Measurements from ENCODE around the gene RTRAF.

RTRAF gene

GRCh38 chr14:51993285-51993920 is 4.1 kb downstream of the RTRAF start:
- no peak for DNase-seq (ENCODE audit: low read depth in 2 of 2)

GRCh38 chr14:51996148-51996746 is 6.9 kb downstream of the RTRAF start:
- DNase-seq (ENCODE audit: low read depth in 2 of 2), result no peak

GRCh38 chr14:51998348-51998747 is 9.0 kb downstream of the RTRAF start:
- no peak for DNase-seq (ENCODE audit: low read depth in 2 of 2)

- no peak for DNase-seq (ENCODE audit: low read depth in 2 of 2)
These were observed 9.7 kb downstream of the RTRAF start for GRCh38 chr14:51999084-51999483.

- DNase-seq (ENCODE audit: low read depth in 2 of 2), result no peak
These were observed 10.8 kb downstream of the RTRAF start for GRCh38 chr14:52000019-52000582.

- DNase-seq (ENCODE audit: low read depth in 2 of 2), result no peak
These were observed 11.3 kb downstream of the RTRAF start for GRCh38 chr14:52000696-52001095.

GRCh38 chr14:52002542-52002941 is 13.2 kb downstream of the RTRAF start:
- no peak for DNase-seq (ENCODE audit: low read depth in 2 of 2)

- no peak for DNase-seq (ENCODE audit: low read depth in 2 of 2)
These were observed 14.0 kb downstream of the RTRAF start for GRCh38 chr14:52003324-52003723.

GRCh38 chr14:52005625-52006024 is 16.3 kb downstream of the RTRAF start:
- DNase-seq (ENCODE audit: low read depth in 2 of 2), result no peak

GRCh38 chr14:52006361-52006760 is 17.0 kb downstream of the RTRAF start:
- DNase-seq (ENCODE audit: low read depth in 2 of 2), result no peak

- DNase-seq (ENCODE audit: low read depth in 2 of 2), result no peak
These were observed 17.9 kb downstream of the RTRAF start for GRCh38 chr14:52007211-52007610.

GRCh38 chr14:52007637-52008036 is 18.3 kb downstream of the RTRAF start:
- no peak for DNase-seq (ENCODE audit: low read depth in 2 of 2)

GRCh38 chr14:52008136-52008535 is 18.8 kb downstream of the RTRAF start:
- no peak for DNase-seq (ENCODE audit: low read depth in 2 of 2)

GRCh38 chr14:52010173-52010693 is 20.9 kb downstream of the RTRAF start:
- DNase-seq (ENCODE audit: low read depth in 2 of 2), result no peak

- no peak for DNase-seq (ENCODE audit: low read depth in 2 of 2)
These were observed 22.2 kb downstream of the RTRAF start for GRCh38 chr14:52011523-52011922.

GRCh38 chr14:52012635-52013034 is 23.3 kb downstream of the RTRAF start:
- DNase-seq (ENCODE audit: low read depth in 2 of 2), result no peak

GRCh38 chr14:52013984-52014600 is 24.7 kb downstream of the RTRAF start:
- DNase-seq (ENCODE audit: low read depth in 2 of 2), result no peak

- DNase-seq (ENCODE audit: low read depth in 2 of 2), result no peak
These were observed 25.4 kb downstream of the RTRAF start for GRCh38 chr14:52014601-52015267.

GRCh38 chr14:52015411-52016030 is 26.2 kb downstream of the RTRAF start:
- no peak for DNase-seq (ENCODE audit: low read depth in 2 of 2)

- DNase-seq (ENCODE audit: low read depth in 2 of 2), result no peak
These were observed 28.9 kb downstream of the RTRAF start for GRCh38 chr14:52018252-52018651.

- no peak for DNase-seq (ENCODE audit: low read depth in 2 of 2)
These were observed 29.6 kb downstream of the RTRAF start for GRCh38 chr14:52018970-52019369.

Data from stimulated activated CD4-positive, alpha-beta T cell treated with anti-CD3 and anti-CD28 coated beads, Interleukin-15, amount 100 ng/mL, for 48 hours (primary cell).